GM20431 (cell line): Measurements from ENCODE around the gene PCK1.

Experiments
- in situ Hi-C: fragments of 300-500 bp; cut with MseI, MboI; formaldehyde crosslinking; loops from one replicate; pipeline ENCODE4 v1.15.0; 2020; ENCODE audit warnings: low sequenced_read_pairs; ENCODE audit not compliant: unreplicated experiment

PCK1 gene

GRCh38 chr20:57573242-57573641 lies 12.3 kb downstream of the PCK1 start:
- in situ Hi-C loops, result no loop called here

- in situ Hi-C loops, result no loop called here
Observed at GRCh38 chr20:57573894-57574293, 13.0 kb downstream of the PCK1 start.

GRCh38 chr20:57574954-57575353 lies 14.0 kb downstream of the PCK1 start:
- in situ Hi-C loops, result no loop called here

- in situ Hi-C loops, result no loop called here
Observed at GRCh38 chr20:57576002-57576401, 15.1 kb downstream of the PCK1 start.

- in situ Hi-C loops, result no loop called here
Observed at GRCh38 chr20:57576617-57577550, 16.0 kb downstream of the PCK1 start.

GRCh38 chr20:57577679-57578475 lies 17.0 kb downstream of the PCK1 start:
- in situ Hi-C loops, result no loop called here

- in situ Hi-C loops, result no loop called here
Observed at GRCh38 chr20:57578476-57579165, 17.7 kb downstream of the PCK1 start.

GRCh38 chr20:57579331-57579897 lies 18.5 kb downstream of the PCK1 start:
- in situ Hi-C loops, result no loop called here

GRCh38 chr20:57579898-57580447 lies 19.1 kb downstream of the PCK1 start:
- in situ Hi-C loops, result no loop called here

- in situ Hi-C loops, result no loop called here
Observed at GRCh38 chr20:57580478-57581201, 19.7 kb downstream of the PCK1 start.

- in situ Hi-C loops, result no loop called here
Observed at GRCh38 chr20:57581202-57582028, 20.5 kb downstream of the PCK1 start.

GRCh38 chr20:57582029-57582378 lies 21.1 kb downstream of the PCK1 start:
- in situ Hi-C loops, result no loop called here

GRCh38 chr20:57582432-57583288 lies 21.8 kb downstream of the PCK1 start:
- in situ Hi-C loops, result no loop called here

GRCh38 chr20:57583289-57584257 lies 22.7 kb downstream of the PCK1 start:
- in situ Hi-C loops, result no loop called here

GRCh38 chr20:57584768-57585461 lies 24.0 kb downstream of the PCK1 start:
- in situ Hi-C loops, result no loop called here
